ENCODE data around the gene ATP2A3.

DNA sequence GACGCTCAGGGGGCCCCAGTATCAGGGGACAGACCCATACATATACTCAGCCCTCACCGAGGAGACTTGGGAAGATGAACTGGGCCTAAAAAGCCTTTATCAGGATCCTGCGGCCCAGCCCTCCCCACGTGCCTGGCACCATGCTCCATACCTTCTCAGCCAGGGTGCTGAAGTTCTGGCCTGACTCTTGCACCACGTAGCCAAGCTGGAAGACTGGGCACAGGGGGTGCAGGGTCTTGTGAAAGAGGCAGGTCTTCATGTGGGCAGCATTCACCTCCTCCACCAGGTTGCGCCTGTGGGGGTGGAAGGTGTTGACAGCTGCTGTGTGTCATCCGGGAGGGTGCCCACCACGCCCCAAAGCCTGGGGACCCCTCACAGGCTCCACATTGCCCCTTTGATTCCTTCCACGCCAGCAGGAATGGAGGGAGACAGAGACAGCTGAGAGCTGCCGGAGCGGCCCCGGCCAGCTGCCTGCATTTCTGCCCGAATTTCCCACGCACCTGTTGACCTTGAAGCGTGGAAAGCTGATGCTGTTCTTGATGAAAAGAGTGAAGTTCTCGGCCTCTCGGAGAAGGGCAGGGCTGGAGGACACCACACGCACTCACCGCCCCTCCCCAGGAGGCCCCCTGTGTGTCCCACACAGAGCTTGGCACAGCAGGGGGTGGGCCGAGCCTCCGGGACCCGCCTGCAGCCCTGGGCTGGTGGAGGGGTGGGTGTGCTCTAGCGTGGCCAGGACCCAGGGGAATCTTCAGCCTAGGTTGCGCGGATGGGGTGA lies 61.0 kb downstream of the ATP2A3 start:
- TF ChIP-seq, protein P1, sequence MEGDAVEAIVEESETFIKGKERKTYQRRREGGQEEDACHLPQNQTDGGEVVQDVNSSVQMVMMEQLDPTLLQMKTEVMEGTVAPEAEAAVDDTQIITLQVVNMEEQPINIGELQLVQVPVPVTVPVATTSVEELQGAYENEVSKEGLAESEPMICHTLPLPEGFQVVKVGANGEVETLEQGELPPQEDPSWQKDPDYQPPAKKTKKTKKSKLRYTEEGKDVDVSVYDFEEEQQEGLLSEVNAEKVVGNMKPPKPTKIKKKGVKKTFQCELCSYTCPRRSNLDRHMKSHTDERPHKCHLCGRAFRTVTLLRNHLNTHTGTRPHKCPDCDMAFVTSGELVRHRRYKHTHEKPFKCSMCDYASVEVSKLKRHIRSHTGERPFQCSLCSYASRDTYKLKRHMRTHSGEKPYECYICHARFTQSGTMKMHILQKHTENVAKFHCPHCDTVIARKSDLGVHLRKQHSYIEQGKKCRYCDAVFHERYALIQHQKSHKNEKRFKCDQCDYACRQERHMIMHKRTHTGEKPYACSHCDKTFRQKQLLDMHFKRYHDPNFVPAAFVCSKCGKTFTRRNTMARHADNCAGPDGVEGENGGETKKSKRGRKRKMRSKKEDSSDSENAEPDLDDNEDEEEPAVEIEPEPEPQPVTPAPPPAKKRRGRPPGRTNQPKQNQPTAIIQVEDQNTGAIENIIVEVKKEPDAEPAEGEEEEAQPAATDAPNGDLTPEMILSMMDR (conservative IDR thresholded peaks at IDR 0.05; ENCODE audit: low read length) = no peak
- no peak for TF ChIP-seq EZH2phosphoT487 (IDR thresholded peaks at IDR 0.05; ENCODE audit: borderline replicate concordance)
